Mucosa of gallbladder (tissue), 1 donor: Measurements from ENCODE around the gene SCARB1. TPM values are rescaled to one million over a fixed set of nuclear protein-coding genes. Genes with fewer than 3 reads are reported as not detected.

Experiments used
- DNase-seq: peaks from one replicate; pipeline ENCODE4 v3.0.0-alpha.2; 2020; ENCODE audit warnings: low spot score
- total RNA-seq: library from RNA; stranded (reverse); gene quantifications from one replicate; pipeline ENCODE4 v1.2.1, GENCODE V29; 2021
- donor health status: DM: no; HTN: no; CAD: no.

The SCARB1 gene
- total RNA-seq, 1 donor from 2014 or later, result 102 TPM

DNA sequence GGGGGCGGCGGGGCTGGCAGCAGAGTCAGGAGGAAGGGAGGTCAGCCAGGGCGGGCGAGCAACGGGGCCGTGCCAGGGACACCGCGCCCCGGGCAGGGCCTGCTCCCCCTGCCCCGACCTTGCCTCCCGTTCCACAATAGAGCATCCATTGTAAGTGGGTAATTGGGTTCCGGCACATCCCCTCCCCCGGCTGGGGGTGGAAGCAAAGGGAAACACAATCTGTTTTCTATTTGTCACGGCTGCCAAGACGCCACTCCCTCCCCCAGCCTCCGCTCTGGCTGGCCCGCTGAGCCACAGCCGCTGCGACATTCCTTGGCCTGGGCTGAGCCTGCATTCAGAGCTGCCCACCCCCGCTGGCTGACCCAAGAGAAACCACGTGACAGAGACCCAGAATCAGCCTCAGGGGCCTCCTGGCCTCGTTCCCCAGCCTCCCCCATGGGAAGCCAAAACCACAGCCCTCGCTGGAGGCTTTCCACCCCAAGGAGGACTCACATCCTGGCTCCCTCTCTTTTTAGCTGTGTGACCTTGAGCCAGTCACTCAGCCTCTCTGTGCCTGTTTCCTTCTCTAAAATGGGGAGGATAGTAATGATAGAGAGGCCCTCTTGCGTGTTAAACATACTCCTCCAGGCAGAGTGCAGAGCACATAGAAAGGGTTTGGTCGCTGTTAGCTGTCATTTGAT, 117.6 kb downstream of the SCARB1 start:
- DNase-seq, result peak; percentile 94

DNA sequence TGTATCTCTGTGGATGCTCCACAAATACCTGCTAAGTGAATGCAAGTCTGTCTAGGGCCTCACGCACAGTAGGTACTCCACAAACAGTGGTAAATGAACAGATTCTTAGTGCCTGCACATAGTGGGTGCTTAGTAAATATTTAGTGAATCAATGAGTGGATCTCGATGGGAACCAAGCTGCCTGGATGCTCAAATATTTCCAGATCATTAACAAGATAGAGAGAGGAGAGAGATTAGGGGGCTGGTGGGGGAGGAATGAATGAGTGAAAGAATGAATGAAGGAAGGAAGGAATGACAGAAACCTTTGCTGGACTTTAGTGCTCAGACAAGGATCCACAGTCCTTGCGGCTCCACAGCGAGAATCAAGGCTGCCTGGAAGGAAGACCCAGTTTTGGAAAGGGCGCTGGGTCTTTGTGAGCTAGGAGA, 118.2 kb downstream of the SCARB1 start:
- no peak for DNase-seq

- DNase-seq, result no peak
These were observed 118.8 kb downstream of the SCARB1 start for GRCh38 chr12:124744659-124745464.

DNA sequence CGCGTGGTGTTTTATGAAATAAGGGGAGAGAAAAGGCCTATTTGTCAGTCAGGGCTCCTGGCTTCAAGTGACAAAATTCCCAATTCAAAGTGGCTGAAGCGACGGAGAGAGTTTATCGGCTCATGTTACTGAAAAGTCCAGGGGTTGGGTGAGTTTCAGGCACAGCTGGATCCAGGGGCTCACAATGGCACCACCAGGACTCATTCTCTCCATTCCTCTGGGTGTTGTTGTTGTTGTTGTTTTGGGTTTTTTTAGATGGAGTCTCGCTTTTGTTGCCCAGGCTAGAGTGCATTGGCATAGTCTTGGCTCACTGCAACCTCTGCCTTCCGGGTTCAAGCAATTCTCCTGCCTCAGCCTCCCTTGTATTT, 119.4 kb downstream of the SCARB1 start:
- DNase-seq, result no peak

GRCh38 chr12:124743479-124744272, 120.0 kb downstream of the SCARB1 start:
- no peak for DNase-seq

GRCh38 chr12:124742678-124743077, 121.0 kb downstream of the SCARB1 start:
- DNase-seq, result no peak

DNA sequence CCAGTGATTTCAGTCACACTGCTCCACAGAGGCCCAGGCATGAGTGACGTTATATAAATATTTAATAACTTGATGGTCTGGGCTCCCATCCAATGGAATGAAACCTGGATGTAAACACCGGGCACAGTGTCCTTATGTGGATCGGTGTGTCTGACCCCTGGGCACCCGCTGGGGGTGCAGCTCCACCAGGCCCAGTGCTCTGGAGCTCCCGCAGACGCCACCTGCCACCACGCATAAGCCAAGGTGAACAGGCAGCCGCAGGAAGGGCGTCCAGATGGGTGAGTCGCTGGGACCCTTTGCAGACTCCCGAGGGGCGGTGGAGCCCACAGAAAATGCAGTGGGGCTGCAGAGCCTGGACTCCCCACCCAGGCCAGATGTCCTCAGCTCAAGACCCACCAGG, 121.6 kb downstream of the SCARB1 start:
- peak; percentile 75 for DNase-seq

- no peak for DNase-seq
These were observed 122.5 kb downstream of the SCARB1 start for GRCh38 chr12:124741211-124741610.

DNA sequence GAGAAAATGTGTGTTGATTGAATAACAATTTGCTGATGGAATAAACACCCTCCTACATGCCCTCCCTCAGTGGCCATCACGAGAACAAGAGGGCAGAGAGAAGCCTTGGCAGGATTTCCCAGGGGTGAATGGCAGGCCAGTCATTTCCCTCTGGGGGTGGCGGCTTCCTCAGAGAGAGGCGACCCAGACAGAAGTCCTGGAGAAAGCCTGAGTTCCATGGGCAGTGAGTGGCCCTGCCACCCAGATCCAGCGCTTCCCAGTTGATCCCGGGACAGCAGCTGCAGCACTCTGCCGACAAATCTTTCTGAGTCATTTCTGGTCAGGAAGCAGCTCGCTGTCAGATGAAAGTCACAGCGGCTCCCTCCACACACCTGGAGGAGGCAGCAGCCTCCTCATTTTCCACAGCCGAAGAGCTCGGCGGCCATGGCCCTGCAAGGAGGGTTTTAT, 123.0 kb downstream of the SCARB1 start:
- no peak for DNase-seq

GRCh38 chr12:124739953-124740561, 123.6 kb downstream of the SCARB1 start:
- no peak for DNase-seq

DNA sequence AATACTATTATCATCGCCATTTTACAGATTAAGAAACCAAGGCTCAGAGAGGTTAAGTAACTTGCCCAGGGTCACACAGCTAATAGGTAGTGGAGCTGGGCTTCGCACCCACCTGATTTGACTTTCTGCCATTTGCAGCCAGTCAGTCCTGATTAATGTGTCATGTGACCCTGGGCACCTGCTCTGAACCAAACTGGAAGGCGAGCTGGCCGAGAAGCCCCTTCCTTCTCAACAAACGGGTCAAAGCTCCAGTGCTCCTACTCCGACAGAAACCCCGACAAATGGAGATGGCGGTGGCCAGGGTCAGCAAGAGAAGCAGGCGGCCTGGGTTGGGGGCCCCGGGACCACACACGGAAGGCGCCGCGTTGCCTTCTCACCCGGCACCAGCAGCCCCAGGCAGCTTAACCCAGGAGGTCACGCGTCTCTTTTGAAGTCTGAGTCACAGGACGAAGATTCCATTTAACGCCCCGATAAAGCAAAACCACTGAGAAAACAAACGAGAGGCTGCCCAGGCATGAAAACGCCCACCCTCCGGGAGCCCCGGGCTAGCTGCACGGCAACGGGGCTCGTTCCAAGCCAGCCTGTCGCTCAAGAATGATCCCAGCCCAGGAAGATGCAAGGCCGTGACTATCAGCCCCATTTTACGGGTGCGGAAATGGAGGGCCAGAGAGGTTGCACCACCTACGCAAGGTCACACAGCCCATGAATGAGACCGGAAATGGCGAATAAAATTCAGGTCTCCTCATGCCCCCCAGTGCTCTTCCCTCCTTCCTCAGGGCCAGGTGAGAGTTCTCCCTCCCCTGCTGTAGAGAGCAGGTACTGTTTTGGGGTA, 124.8 kb downstream of the SCARB1 start:
- DNase-seq, result no peak

DNA sequence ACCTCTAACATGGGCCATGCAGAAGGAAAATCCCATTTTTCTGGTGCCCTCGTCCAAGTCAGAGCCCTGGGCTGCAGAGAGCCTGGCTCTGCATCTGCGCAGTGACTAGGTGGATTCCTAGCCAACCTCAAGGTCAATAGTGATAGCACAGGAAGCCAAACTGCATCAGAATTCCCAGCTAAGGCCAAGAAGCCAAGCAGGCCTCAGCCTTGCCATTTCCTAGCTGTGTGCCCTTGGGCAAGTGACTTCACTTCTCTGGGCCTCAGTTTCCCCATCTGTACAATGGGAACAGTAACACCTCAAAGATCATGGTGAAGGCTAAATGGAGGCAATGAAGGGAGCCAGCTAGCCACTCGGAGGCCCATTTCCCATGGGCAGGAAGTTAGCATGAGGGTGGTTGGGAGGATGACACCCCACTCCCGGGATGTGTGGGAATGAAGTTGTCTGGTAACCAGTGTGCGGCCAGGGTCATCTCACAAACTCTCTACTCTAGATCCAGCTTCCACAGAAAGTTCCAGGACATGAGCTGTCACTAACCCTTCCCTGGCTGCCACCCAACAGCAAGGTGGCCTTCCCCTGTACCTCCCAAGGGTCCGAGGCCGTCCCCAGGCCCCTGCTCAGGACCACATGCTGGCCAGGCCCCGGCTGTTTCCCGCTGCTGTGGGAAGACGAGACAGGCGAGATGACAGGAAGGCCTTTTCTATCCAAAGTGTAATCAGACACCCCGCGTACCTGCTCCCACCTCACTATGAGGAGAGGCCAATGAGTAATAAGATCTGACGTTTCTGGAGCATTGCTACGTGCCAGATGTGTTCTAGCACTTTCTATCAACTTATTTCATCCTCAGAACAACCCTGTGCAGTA, 125.7 kb downstream of the SCARB1 start:
- no peak for DNase-seq

- no peak for DNase-seq
These were observed 126.6 kb downstream of the SCARB1 start for GRCh38 chr12:124737040-124737419.

- DNase-seq, result no peak
These were observed 127.3 kb downstream of the SCARB1 start for GRCh38 chr12:124736115-124737039.

DNA sequence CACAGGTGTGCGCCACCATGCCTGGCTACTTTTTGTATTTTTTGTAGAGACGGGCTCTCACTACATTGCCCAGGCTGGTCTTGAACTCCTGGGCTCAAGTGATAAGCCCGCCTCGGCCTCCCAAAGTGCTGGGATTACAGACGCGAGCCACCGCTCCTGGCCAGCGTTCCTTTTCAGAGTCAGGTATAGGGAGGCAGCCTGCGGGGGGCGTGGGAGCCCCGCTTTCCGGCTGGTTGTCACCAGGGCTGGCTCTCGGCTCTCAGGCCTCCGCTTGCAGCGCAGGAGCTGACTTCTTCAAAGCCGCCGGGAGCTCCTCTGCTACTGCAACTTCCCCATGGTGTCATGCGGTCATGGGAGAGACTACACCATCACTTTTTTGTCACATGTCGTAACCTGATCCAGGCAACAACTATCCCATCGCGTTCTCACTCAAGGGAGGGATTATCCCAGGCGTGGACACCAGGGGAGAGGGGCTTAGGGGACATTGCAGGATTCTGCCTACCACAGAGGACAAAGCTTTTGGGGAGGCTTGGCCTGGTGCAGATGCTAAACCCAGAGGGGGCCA, 129.4 kb downstream of the SCARB1 start:
- DNase-seq, result peak; percentile 52

DNA sequence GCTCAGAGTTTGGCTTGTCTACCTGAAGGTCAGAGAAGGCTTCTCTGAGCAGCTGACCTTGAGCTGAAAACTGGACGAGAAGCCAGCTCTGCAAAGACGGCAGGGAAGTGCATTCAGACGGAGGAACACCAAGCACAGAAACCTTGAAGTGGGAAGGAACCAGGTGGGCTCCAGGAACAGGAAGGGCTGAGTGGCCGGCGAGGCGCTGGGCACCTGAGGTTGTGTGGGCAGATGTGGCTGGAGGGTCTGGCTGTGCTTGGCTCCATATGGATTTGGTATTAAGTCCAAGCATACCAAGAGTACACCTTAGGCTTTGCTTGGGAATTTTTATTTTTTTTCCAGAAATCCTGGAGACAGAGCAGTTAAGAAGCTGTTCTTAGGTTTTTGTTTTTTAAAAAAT, 130.6 kb downstream of the SCARB1 start:
- no peak for DNase-seq

GRCh38 chr12:124732275-124733075, 131.2 kb downstream of the SCARB1 start:
- no peak for DNase-seq

GRCh38 chr12:124731869-124732268, 131.8 kb downstream of the SCARB1 start:
- DNase-seq, result no peak
